Left ventricle myocardium inferior (tissue), 1 donor: ENCODE results near the gene SRSF2. TPM values are rescaled to one million over a fixed set of nuclear protein-coding genes. Genes with fewer than 3 reads are reported as not detected.
"Not testable (repeated sequence)": the region's sequence is repeated elsewhere in the genome, so short reads cannot be mapped to it uniquely, and the experiment has no call there.

Source experiments
- DNase-seq: peaks from one replicate; pipeline ENCODE4 v3.0.0-alpha.2; 2020
- H3K27ac ChIP-seq: fragments of 200-600 bp; replicated peaks from 2 replicates; pipeline ENCODE4 v1.8.0; 2021
- H3K27me3 ChIP-seq: fragments of 200-600 bp; 2 replicates; pipeline ENCODE4 v1.8.0; 2021; ENCODE audit warnings: low read depth
- H3K36me3 ChIP-seq: fragments of 200-600 bp; 2 replicates; pipeline ENCODE4 v1.8.0; 2021
- H3K4me1 ChIP-seq: fragments of 200-600 bp; 2 replicates; pipeline ENCODE4 v1.8.0; 2021
- H3K4me3 ChIP-seq: fragments of 200-600 bp; 2 replicates; pipeline ENCODE4 v1.8.0; 2021; ENCODE audit warnings: mild to moderate bottlenecking, moderate library complexity
- H3K9me3 ChIP-seq: fragments of 200-600 bp; replicated peaks from 2 replicates; pipeline ENCODE4 v1.8.0; 2021
- intact Hi-C: fragments of 100-400 bp; cut with micrococcal nuclease; formaldehyde crosslinking; loops from one replicate; pipeline ENCODE4 v1.11.0; 2022
- total RNA-seq: library from RNA; stranded (reverse); fragmentation: NEBNext Ultra II Directional; extraction: Animal tissue kit (Norgen Biotek cat#: 25700); gene quantifications from one replicate; pipeline ENCODE4 v1.2.1, GENCODE V29; 2021
- TF ChIP-seq, protein P1 (sequence below): fragments of 200-600 bp; IDR thresholded peaks from 2 replicates; pipeline ENCODE4 v1.8.0; 2021; ENCODE audit warnings: antibody characterized with exemption, mild to moderate bottlenecking, borderline replicate concordance
- donor health status: DM: no; HTN: yes; CAD: no; lungs with severe emphysema.

Gene SRSF2
- total RNA-seq, 1 donor from 2014 or later, result 78.5 TPM

DNA sequence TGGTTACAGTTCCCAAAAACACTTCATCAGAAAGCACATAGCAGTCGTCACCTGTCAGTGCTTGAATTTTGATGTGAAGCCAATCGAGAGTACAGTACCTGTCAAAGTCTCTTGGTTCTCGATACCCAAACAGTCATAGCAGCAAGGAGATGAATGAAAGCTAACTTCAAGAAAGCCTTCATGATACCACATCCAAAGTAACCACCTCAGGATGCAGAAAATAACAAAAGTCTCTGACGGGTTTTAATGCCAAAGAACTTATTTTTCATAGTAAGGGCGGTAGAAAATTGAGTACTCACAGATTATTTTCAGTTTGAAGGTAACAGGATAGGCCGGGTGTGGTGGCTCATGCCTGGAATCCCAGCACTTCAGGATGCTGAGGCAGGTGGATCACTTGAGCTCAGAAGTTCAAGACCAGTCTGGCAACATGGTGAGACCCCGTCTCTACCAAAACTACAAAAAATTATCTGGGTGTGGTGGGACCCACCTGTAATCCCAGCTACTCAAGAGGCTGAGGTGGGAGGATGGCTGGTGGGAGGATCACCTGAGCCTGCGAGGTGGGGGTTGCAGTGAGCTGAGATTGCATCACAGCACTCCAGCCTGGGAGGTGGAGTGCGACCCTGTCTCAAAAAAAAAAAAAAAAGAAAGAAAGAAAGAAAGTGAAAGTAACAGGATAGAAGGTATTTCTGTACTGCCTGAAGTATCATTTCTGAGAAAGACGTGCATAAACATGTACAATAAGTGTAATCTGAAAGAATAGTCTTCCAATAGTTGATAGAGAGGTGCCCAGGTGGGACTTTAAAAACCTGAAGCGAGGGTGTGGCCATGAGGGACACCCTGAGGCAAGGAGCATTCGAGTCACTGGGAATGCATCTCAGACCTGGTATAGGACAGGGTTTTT is 16.2 kb upstream of the SRSF2 start:
- H3K9me3 ChIP-seq, result no peaks in the 10 kb centered on the region
- no peak overlapping the region for H3K4me3 ChIP-seq
- H3K27ac ChIP-seq, result peak overlapping the region; percentile 60
- H3K36me3 ChIP-seq, result peaks cover 54% of the 10 kb centered on the region
- TF ChIP-seq, protein P1, sequence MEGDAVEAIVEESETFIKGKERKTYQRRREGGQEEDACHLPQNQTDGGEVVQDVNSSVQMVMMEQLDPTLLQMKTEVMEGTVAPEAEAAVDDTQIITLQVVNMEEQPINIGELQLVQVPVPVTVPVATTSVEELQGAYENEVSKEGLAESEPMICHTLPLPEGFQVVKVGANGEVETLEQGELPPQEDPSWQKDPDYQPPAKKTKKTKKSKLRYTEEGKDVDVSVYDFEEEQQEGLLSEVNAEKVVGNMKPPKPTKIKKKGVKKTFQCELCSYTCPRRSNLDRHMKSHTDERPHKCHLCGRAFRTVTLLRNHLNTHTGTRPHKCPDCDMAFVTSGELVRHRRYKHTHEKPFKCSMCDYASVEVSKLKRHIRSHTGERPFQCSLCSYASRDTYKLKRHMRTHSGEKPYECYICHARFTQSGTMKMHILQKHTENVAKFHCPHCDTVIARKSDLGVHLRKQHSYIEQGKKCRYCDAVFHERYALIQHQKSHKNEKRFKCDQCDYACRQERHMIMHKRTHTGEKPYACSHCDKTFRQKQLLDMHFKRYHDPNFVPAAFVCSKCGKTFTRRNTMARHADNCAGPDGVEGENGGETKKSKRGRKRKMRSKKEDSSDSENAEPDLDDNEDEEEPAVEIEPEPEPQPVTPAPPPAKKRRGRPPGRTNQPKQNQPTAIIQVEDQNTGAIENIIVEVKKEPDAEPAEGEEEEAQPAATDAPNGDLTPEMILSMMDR, result no peak
- intact Hi-C loops, result no loop called here
- no peak for DNase-seq
- H3K27me3 ChIP-seq, result no peaks in the 10 kb centered on the region
- peaks cover 30% of the 10 kb centered on the region for H3K4me1 ChIP-seq

GRCh38 chr17:76752006-76752405 is 14.9 kb upstream of the SRSF2 start:
- H3K27ac ChIP-seq, result peak overlapping the region; percentile 60
- intact Hi-C loops, result no loop called here

GRCh38 chr17:76751416-76751993 is 14.4 kb upstream of the SRSF2 start:
- no peak for DNase-seq
- H3K36me3 ChIP-seq, result peaks cover 43% of the 10 kb centered on the region

More at GRCh38 chr17:76752006-76752405, 14.9 kb upstream of the SRSF2 start:
- H3K9me3 ChIP-seq, result no peaks in the 10 kb centered on the region
- peaks cover 42% of the 10 kb centered on the region for H3K4me1 ChIP-seq
- TF ChIP-seq, protein P1, result no peak
- H3K27me3 ChIP-seq, result no peaks in the 10 kb centered on the region
- DNase-seq, result no peak
- no peak overlapping the region for H3K4me3 ChIP-seq
- peaks cover 43% of the 10 kb centered on the region for H3K36me3 ChIP-seq

DNA sequence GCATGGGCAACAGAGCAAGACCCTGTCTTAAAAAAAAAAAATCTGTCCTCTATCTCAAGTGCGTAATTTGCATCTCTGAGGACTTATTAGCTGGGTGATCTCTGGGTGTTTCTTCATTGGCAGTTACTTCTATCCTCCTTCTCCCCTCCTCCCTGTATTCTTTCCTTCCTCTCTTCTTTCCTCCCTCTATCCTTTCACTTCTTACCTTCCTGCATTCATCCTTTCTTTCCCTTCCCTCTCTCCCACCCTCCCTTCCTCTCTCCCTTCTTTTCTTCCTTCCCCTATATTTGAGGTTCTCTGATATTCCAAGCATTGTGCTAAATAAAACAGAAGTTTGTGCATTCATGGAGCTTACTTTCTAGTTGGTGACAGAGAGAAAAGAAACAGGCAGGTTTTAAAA is 11.5 kb upstream of the SRSF2 start:
- no peak for DNase-seq
- peaks cover 64% of the 10 kb centered on the region for H3K4me1 ChIP-seq
- peak overlapping the region; percentile 75 for H3K27ac ChIP-seq
- H3K27me3 ChIP-seq, result no peaks in the 10 kb centered on the region
- peaks cover 52% of the 10 kb centered on the region for H3K36me3 ChIP-seq
- intact Hi-C loops, result no loop called here
- no peaks in the 10 kb centered on the region for H3K9me3 ChIP-seq
- TF ChIP-seq, protein P1, result no peak
- H3K4me3 ChIP-seq, result no peak overlapping the region

More at GRCh38 chr17:76751416-76751993, 14.4 kb upstream of the SRSF2 start:
- intact Hi-C loops, result no loop called here
- TF ChIP-seq, protein P1, result no peak
- Histone ChIP-seq H3K4me1 (peaks cover 47% of the 10 kb centered on the region), H3K9me3 (no peaks in the 10 kb centered on the region), H3K4me3 (no peak overlapping the region), H3K27me3 (no peaks in the 10 kb centered on the region), H3K27ac (peak overlapping the region; percentile 60)

GRCh38 chr17:76747716-76748363 is 10.7 kb upstream of the SRSF2 start:
- intact Hi-C loops, result no loop called here
- TF ChIP-seq, protein P1, result no peak

GRCh38 chr17:76745785-76746184 is 8.7 kb upstream of the SRSF2 start:
- H3K4me1 ChIP-seq, result peaks cover 76% of the 10 kb centered on the region
- peaks cover 73% of the 10 kb centered on the region for H3K36me3 ChIP-seq
- DNase-seq, H3K27me3 ChIP-seq, H3K4me3 ChIP-seq, H3K9me3 ChIP-seq, intact Hi-C loops: not testable (repeated sequence)
- H3K27ac ChIP-seq, result peak overlapping the region; percentile 75

More at GRCh38 chr17:76747716-76748363, 10.7 kb upstream of the SRSF2 start:
- Histone ChIP-seq H3K27me3 (no peaks in the 10 kb centered on the region), H3K9me3 (no peaks in the 10 kb centered on the region), H3K4me1 (peaks cover 64% of the 10 kb centered on the region), H3K36me3 (peaks cover 58% of the 10 kb centered on the region), H3K4me3 (no peak overlapping the region), H3K27ac (peak overlapping the region; percentile 75)
- DNase-seq, result no peak
